Retinal pigment epithelial cell (primary cell): ENCODE data around the gene CELF2.

Experiments
- DNase-seq: peaks from one replicate; pipeline ENCODE4 v3.0.0-alpha.2; 2010; ENCODE audit warnings: low read depth
- H3K4me3 ChIP-seq: 2 replicates; pipeline ENCODE4 v1.5.1; 2011; ENCODE audit warnings: mild to moderate bottlenecking, low read length, control low read depth, moderate library complexity
- CTCF ChIP-seq: conservative IDR thresholded peaks from 2 replicates; pipeline ENCODE4 v1.5.1; 2011; ENCODE audit warnings: low read depth, low read length, control low read depth, inconsistent platforms

CELF2 gene

GRCh38 chr10:11110539-11110938, 92.9 kb downstream of the CELF2 start:
- no peak for TF ChIP-seq CTCF
- H3K4me3 ChIP-seq: no peak overlapping the region
- peak; percentile 32 for DNase-seq

- H3K4me3 ChIP-seq: no peak overlapping the region
- no peak for DNase-seq
- no peak for TF ChIP-seq CTCF
Measured at GRCh38 chr10:11111490-11111889, 93.8 kb downstream of the CELF2 start.

- TF ChIP-seq CTCF: no peak
- no peak for DNase-seq
- H3K4me3 ChIP-seq: no peak overlapping the region
Measured at GRCh38 chr10:11112718-11113117, 95.0 kb downstream of the CELF2 start.

- H3K4me3 ChIP-seq: no peak overlapping the region
- DNase-seq: no peak
- peak; percentile 21 for TF ChIP-seq CTCF
Measured at GRCh38 chr10:11113156-11113555, 95.5 kb downstream of the CELF2 start.

GRCh38 chr10:11114269-11114668, 96.6 kb downstream of the CELF2 start:
- no peak for DNase-seq
- TF ChIP-seq CTCF: no peak
- H3K4me3 ChIP-seq: no peak overlapping the region

- no peak for DNase-seq
- no peak for TF ChIP-seq CTCF
- no peak overlapping the region for H3K4me3 ChIP-seq
Measured at GRCh38 chr10:11115337-11115736, 97.7 kb downstream of the CELF2 start.

GRCh38 chr10:11116361-11116760, 98.7 kb downstream of the CELF2 start:
- no peak overlapping the region for H3K4me3 ChIP-seq
- TF ChIP-seq CTCF: no peak
- DNase-seq: no peak
